ENCODE measurements around the gene ZDHHC18. TPM values are rescaled to one million over a fixed set of nuclear protein-coding genes. Genes with fewer than 3 reads are reported as not detected.

Gene ZDHHC18, protein sequence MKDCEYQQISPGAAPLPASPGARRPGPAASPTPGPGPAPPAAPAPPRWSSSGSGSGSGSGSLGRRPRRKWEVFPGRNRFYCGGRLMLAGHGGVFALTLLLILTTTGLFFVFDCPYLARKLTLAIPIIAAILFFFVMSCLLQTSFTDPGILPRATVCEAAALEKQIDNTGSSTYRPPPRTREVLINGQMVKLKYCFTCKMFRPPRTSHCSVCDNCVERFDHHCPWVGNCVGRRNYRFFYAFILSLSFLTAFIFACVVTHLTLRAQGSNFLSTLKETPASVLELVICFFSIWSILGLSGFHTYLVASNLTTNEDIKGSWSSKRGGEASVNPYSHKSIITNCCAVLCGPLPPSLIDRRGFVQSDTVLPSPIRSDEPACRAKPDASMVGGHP
- total RNA-seq = 3.7 and 4.5 TPM in 2 replicates

DNA sequence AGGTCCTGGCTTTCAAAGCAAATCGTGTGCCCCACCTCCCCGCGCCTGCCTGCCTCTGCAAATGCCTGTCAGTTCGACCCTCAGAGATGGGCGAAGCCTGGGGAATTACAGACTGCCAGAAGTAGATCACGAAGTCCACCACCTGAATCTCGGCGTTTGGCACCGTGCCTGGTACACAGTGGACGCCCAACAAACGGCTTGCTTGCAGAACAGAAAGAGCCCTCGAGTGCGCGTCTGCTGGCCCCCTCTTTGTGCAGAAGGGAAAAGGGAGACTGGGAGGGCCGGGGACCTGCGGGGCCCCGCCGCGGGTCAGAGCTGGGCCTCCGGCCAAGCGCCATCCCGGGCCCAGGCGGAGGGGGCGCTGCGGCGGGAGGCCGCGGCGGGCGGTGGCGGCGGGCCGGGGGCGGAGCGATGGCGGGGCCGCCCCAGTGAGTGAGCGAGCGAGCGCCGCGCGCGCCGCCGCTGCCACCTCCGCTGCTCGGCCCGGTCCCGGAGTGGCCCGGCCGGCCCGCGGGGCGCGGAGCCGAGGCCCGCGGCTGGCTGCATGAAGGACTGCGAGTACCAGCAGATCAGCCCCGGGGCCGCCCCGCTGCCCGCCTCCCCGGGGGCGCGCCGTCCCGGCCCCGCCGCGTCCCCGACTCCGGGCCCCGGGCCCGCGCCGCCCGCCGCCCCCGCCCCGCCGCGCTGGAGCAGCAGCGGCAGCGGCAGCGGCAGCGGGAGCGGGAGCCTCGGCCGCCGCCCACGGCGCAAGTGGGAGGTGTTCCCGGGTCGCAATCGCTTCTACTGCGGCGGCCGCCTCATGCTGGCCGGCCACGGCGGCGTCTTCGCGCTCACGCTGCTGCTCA is at the start of gene ZDHHC18:
ZDHHC18 (plus strand) TSS at position 428 of the 845 bp plus-strand sequence; CDS start at position 545, 117 bp downstream.

DNA sequence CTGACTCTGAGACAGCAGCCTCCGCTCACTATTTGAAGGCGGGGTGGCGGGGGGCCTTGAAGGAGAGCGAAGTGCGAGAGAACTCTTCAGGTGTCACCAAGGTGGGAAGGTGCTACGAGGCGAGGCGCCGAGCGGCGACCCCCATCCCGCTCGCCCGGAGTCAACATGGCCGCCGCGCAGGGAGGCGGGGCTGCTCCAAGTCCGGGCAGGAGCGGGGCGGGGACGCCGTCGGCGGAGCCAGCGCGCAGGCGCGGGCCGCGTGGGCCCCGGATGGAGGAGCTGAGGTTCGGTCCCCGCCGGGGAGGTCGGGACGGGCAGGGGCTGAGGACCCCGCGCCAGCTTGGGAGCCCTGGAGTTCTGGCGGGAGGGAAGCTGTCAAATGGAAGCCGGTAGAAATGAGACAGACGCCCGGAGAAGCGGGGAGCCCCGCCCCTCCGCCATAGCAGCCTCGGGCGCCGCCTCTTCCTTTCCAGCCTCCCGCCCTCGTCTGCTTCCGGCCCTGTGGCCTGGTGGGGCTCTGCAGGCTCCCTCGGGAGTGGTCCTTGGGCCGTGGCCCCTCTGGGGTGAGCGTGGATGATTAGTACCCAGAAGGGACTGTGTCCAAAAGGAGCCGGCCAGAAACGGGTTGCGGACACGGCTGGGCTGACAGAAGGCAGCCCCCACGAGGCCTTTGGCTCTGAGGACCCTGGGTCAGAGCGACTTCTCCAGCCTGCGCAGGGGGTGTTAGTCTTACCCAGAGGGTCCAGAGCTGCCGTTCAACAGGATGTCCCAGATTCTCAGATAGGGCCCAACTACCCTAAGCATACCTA is 38.6 kb upstream of the ZDHHC18 start, which contains the start of gene PIGV:
PIGV (plus strand) TSS at position 245 of the 809 bp plus-strand sequence. CDS start 2,866 bp downstream, outside the sequence.

DNA sequence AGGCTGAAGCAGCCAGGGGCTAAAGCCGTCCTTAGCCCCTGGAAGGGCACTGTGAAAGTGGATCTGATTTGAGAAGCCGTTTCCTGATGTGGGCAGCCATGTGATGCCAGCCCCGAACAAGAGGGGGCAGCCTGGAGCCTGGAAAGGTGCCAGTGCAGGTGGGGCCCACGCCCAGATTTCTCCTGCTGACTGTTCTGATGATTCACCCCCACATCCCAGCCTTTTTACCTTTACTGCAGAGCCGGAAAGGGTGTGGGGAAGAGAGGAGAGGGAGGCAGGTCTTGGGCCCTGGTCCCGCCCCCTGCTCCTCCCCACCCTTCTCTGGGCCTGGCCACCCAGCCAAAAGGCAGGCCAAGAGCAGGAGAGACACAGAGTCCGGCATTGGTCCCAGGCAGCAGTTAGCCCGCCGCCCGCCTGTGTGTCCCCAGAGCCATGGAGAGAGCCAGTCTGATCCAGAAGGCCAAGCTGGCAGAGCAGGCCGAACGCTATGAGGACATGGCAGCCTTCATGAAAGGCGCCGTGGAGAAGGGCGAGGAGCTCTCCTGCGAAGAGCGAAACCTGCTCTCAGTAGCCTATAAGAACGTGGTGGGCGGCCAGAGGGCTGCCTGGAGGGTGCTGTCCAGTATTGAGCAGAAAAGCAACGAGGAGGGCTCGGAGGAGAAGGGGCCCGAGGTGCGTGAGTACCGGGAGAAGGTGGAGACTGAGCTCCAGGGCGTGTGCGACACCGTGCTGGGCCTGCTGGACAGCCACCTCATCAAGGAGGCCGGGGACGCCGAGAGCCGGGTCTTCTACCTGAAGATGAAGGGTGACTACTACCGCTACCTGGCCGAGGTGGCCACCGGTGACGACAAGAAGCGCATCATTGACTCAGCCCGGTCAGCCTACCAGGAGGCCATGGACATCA is 36.5 kb downstream of the ZDHHC18 start, which contains the start of gene SFN:
SFN (plus strand) TSS at position 369 of the 904 bp plus-strand sequence; CDS start at position 433, 64 bp downstream.

DNA sequence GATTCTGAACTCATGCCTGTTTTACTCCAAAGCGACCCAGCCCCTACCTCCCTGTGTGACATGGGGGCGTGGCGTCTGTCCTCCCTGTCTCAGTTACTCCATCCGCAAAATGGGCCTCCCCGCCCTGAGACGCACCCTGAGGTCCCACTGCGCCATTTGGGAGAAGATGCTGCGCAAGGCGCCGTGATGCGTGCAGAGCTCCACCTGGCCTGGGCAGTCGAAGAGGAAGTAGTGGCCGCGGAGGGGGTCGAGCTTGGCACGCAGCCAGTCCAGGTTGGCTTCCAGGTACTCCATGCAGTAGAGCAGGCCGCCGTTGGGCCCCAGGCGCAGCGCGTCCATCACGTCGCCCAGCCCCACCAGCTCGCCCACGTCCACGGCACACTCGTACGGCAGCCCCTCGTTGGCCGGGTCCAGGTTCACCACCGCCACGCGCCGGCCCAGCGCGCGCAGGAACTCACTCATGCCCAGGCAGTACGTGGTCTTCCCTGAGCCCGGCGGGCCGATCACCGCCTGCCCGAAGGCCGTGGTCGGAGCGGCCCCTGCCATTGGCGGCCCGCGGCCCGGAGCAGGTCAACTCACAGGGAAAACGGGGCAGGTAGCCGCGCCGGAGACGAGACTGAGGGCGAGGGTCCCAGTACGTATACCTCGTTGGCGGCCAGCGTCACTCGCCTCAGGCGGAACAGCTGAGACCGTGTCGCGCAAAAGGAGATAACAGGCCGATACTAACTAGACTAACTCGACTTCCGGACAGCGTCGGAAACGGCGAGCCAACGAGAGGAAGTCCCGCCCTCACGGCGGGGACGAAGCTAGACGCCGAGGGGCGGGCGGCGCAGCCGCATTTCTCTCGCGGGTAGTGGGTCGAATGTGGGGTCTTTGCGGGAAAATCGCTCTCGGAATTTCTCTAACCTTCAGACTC is 63.3 kb downstream of the ZDHHC18 start, which contains the start of gene GPN2:
GPN2 (minus strand) TSS at position 733 of the 916 bp plus-strand sequence; CDS start at position 546, 187 bp downstream.

DNA sequence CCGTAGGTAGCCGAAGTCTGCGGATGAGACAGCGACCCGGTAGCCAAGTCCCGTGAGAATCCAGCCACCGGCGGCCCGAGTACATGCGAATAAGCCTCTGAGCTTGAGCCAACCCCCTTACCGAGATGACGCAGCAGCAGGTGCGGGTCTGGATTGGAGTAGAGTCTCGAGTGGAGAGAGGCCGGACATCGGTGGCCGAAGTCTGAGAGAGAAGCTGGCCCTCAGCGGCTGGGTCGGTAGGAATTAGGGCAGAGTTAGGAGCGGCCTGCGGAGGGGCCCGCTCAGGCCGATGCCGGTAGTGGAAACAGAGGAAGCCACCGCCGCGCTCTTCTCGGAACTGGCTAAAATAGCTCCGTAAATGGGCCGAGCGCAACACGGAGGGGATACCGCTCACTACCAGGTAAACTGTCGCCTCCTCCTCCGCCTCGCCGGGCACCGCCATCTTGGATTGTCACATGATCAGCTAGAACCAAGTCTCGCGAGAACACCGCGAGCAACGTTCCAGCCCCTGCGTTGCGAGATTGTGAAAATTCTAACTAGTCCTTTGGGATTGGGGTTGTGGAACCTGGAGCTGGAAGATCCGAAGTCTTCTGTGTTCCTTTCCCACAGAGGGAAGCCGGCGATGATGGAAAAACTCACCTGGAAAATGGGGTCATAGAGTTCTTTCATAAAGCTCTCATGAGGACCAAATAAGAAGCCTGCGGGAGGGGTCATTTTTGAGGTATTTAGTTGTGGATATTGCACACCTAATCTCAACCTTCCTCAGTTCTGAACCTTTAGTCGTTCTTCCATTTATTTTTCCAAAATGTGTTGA is 73.7 kb downstream of the ZDHHC18 start, which contains the start of gene GPATCH3:
GPATCH3 (minus strand) TSS at position 467 of the 814 bp plus-strand sequence; CDS start at position 442, 25 bp downstream.

Other genes starting within 250 kb of the ZDHHC18 start
- gene ARID1A, start 130.7 kb upstream of the ZDHHC18 start, total RNA-seq = 8.7 and 12.0 TPM in 2 replicates
- 7.2 and 8.3 TPM in 2 replicates for gene PIGV, start 38.7 kb upstream of the ZDHHC18 start, total RNA-seq
- 0.09 and 0.11 TPM in 2 replicates for gene SFN, start 36.5 kb downstream of the ZDHHC18 start, total RNA-seq
- gene GPN2, start 63.6 kb downstream of the ZDHHC18 start, total RNA-seq = 8.1 and 9.0 TPM in 2 replicates
- 10.1 and 11.3 TPM in 2 replicates for gene GPATCH3, start 73.8 kb downstream of the ZDHHC18 start, total RNA-seq
- not detected in 2 replicates for gene NR0B2, start 87.3 kb downstream of the ZDHHC18 start, total RNA-seq
- 14.6 and 15.1 TPM in 2 replicates for gene NUDC, start 95.1 kb downstream of the ZDHHC18 start, total RNA-seq
- not detected in 2 replicates for gene KDF1, start 133.8 kb downstream of the ZDHHC18 start, total RNA-seq
- 0.98 and 1.7 TPM in 2 replicates for gene TRNP1, start 167.0 kb downstream of the ZDHHC18 start, total RNA-seq
- gene TENT5B, start 186.2 kb downstream of the ZDHHC18 start, total RNA-seq = 0.09 and 0.11 TPM in 2 replicates